H1 (cell line): ENCODE data around the gene NEDD1. TPM values are rescaled to one million over a fixed set of nuclear protein-coding genes. Genes with fewer than 3 reads are reported as not detected.
A peak's percentile ranks its signal among the peaks of the same experiment; 100 is the strongest.

Experiments
- CTCF ChIA-PET: fragments of 300-600 bp; sonication (Branson Sonifier 250); formaldehyde crosslinking; loops from one replicate; lab custom pipeline; 2021; ENCODE audit not compliant: partially characterized antibody; lab: Charles Lee
- POLR2A ChIA-PET: fragments of 300-600 bp; sonication (Branson Sonifier 250); formaldehyde crosslinking; loops from one replicate; lab custom pipeline; 2021; ENCODE audit warnings: inconsistent platforms; ENCODE audit not compliant: partially characterized antibody; lab: Charles Lee
- DNase-seq, 2 experiments: peaks; one replicate each; pipeline versions ENCODE4 v3.0.0 to v3.0.0-alpha.2; 2010 to 2022; ENCODE audit warnings: low spot score in 2 of 2, low read depth in 1 of 2, mixed read lengths in 1 of 2
- FAIRE-seq: peaks from 2 replicates; lab custom pipeline; 2011; peaks lifted over from hg19 to GRCh38; lab: Jason Lieb, UNC
- H2AFZ ChIP-seq: 2 replicates; pipeline ENCODE4 v1.8.1; 2012; ENCODE audit warnings: low read length, inconsistent platforms
- H2AK5ac ChIP-seq: 2 replicates; pipeline ENCODE4 v1.6.1; 2013; ENCODE audit warnings: low read depth, low read length
- H2BK120ac ChIP-seq: replicated peaks from 2 replicates; pipeline ENCODE3; 2013; ENCODE audit warnings: low read depth, low read length, inconsistent platforms
- H2BK12ac ChIP-seq: 2 replicates; pipeline ENCODE4 v1.6.1; 2013; ENCODE audit warnings: low read depth, low read length
- H2BK15ac ChIP-seq: 2 replicates; pipeline ENCODE4 v1.6.1; 2013; ENCODE audit warnings: low read length
- H2BK20ac ChIP-seq: 2 replicates; pipeline ENCODE4 v1.6.1; 2013; ENCODE audit warnings: low read length
- H2BK5ac ChIP-seq: 2 replicates; pipeline ENCODE4 v1.6.1; 2013; ENCODE audit warnings: low read depth, low read length
- H3K14ac ChIP-seq: 2 replicates; pipeline ENCODE4 v1.6.1; 2013; ENCODE audit warnings: inconsistent platforms; ENCODE audit not compliant: insufficient read length
- H3K18ac ChIP-seq: 2 replicates; pipeline ENCODE4 v1.6.1; 2013; ENCODE audit warnings: low read length; ENCODE audit errors: extremely low read depth
- H3K23ac ChIP-seq: 2 replicates; pipeline ENCODE4 v1.6.1; 2013; ENCODE audit warnings: inconsistent platforms; ENCODE audit not compliant: insufficient read length
- H3K23me2 ChIP-seq: 2 replicates; pipeline ENCODE4 v1.6.1; 2013; ENCODE audit warnings: low read depth, low read length
- H3K27ac ChIP-seq: 2 replicates; pipeline ENCODE4 v1.6.1; 2011; ENCODE audit warnings: low read depth, low read length, inconsistent platforms
- H3K27me3 ChIP-seq, 4 experiments: replicated peaks in 1 of 4; 1 replicate in 1 of 4; 2 replicates in 3 of 4; pipeline versions ENCODE4 v1.6.1 to v1.8.1; 2011 to 2013; ENCODE audit warnings: low read length in 3 of 4, mild to moderate bottlenecking in 3 of 4, inconsistent platforms in 2 of 4, mixed read lengths in 2 of 4, moderate library complexity in 1 of 4; ENCODE audit not compliant: control insufficient read depth in 3 of 4, insufficient read depth in 3 of 4; ENCODE audit errors: extremely low read depth in 1 of 4
- H3K36me3 ChIP-seq, 4 experiments: 2 replicates each; pipeline versions ENCODE4 v1.6.1 to v1.8.1; 2011 to 2013; ENCODE audit warnings: mild to moderate bottlenecking in 4 of 4, low read length in 3 of 4, moderate library complexity in 2 of 4, control low read depth in 1 of 4, inconsistent platforms in 1 of 4; ENCODE audit not compliant: insufficient read depth in 4 of 4, control insufficient read depth in 2 of 4
- H3K4ac ChIP-seq: replicated peaks from 2 replicates; pipeline ENCODE3; 2013; ENCODE audit warnings: low read length, low read depth, mixed read lengths, inconsistent platforms; ENCODE audit not compliant: insufficient read length
- H3K4me1 ChIP-seq, 4 experiments: replicated peaks in 1 of 4; 1 replicate in 1 of 4; 2 replicates in 3 of 4; pipeline versions ENCODE4 v1.6.1 to v1.8.1; 2011 to 2013; ENCODE audit warnings: low read length in 3 of 4, inconsistent platforms in 2 of 4, mixed read lengths in 1 of 4; ENCODE audit not compliant: insufficient read depth in 4 of 4, control insufficient read depth in 3 of 4
- H3K4me2 ChIP-seq, 2 experiments: 2 replicates each; pipeline versions ENCODE4 v1.6.1 to v1.8.1; 2011 to 2013; ENCODE audit warnings: low read depth in 2 of 2, low read length in 2 of 2, control low read depth in 1 of 2, inconsistent platforms in 1 of 2, mild to moderate bottlenecking in 1 of 2; ENCODE audit not compliant: insufficient read depth in 1 of 2
- H3K4me3 ChIP-seq, 4 experiments: fragments of 200-600, 300-600 bp in 1 of 4; sonication (generic), shearing (Covaris generic), sonication (Bioruptor Twin) in 1 of 4; 2 replicates each; pipeline versions ENCODE4 v1.5.1 to v1.8.1; 2011 to 2016; ENCODE audit warnings: low read length in 4 of 4, low read depth in 3 of 4, control low read depth in 2 of 4, inconsistent platforms in 2 of 4, mild to moderate bottlenecking in 2 of 4, mixed read lengths in 1 of 4, moderate library complexity in 1 of 4; ENCODE audit not compliant: insufficient read depth in 2 of 4; ENCODE audit errors: extremely low read depth in 1 of 4
- H3K56ac ChIP-seq: replicated peaks from 2 replicates; pipeline ENCODE3; 2013; ENCODE audit warnings: low read depth, mild to moderate bottlenecking, mixed read lengths, low read length, inconsistent platforms; ENCODE audit not compliant: insufficient read length
- H3K79me1 ChIP-seq: 2 replicates; pipeline ENCODE4 v1.6.1; 2013; ENCODE audit warnings: low read depth, low read length, control low read depth
- H3K79me2 ChIP-seq, 2 experiments: 2 replicates each; pipeline versions ENCODE4 v1.6.1 to v1.8.1; 2012 to 2013; ENCODE audit warnings: low read length in 2 of 2, mild to moderate bottlenecking in 2 of 2, inconsistent platforms in 1 of 2; ENCODE audit not compliant: insufficient read depth in 2 of 2, control insufficient read depth in 1 of 2
- H3K9ac ChIP-seq, 4 experiments: replicated peaks in 1 of 4; 1 replicate in 1 of 4; 2 replicates in 3 of 4; pipeline versions ENCODE4 v1.6.1 to v1.8.1; 2011 to 2013; ENCODE audit warnings: low read depth in 3 of 4, low read length in 3 of 4, control low read depth in 2 of 4, mild to moderate bottlenecking in 2 of 4, moderate library complexity in 2 of 4, inconsistent platforms in 1 of 4; ENCODE audit errors: extremely low read depth in 1 of 4
- H3K9me3 ChIP-seq, 2 experiments: 2 replicates each; pipeline versions ENCODE4 v1.6.1 to v1.8.1; 2012 to 2013; ENCODE audit warnings: mild to moderate bottlenecking in 2 of 2, moderate library complexity in 2 of 2, control low read depth in 1 of 2, inconsistent platforms in 1 of 2, low read depth in 1 of 2, low read length in 1 of 2, mixed read lengths in 1 of 2; ENCODE audit not compliant: insufficient read depth in 2 of 2
- H4K20me1 ChIP-seq, 2 experiments: replicated peaks in 1 of 2; 2 replicates each; pipeline versions ENCODE3 to v1.8.1; 2011 to 2013; ENCODE audit warnings: inconsistent platforms in 2 of 2, low read length in 2 of 2, mild to moderate bottlenecking in 1 of 2; ENCODE audit not compliant: insufficient read depth in 2 of 2, control insufficient read depth in 1 of 2
- H4K5ac ChIP-seq: 2 replicates; pipeline ENCODE4 v1.6.1; 2013; ENCODE audit warnings: low read length, low read depth, mixed read lengths, inconsistent platforms; ENCODE audit not compliant: insufficient read length
- H4K8ac ChIP-seq: 2 replicates; pipeline ENCODE4 v1.8.0; 2013; ENCODE audit warnings: mild to moderate bottlenecking, moderate library complexity, low read length, inconsistent platforms; ENCODE audit not compliant: insufficient read depth; ENCODE audit errors: extremely low read depth
- H4K91ac ChIP-seq: replicated peaks from 2 replicates; pipeline ENCODE3; 2013; ENCODE audit warnings: low read length, mixed read lengths, inconsistent platforms; ENCODE audit not compliant: insufficient read length
- ATF3 ChIP-seq: IDR thresholded peaks from 2 replicates; pipeline ENCODE4 v1.6.1; 2011; ENCODE audit warnings: low read depth, mild to moderate bottlenecking, low read length; ENCODE audit not compliant: insufficient read depth
- BACH1 ChIP-seq: IDR thresholded peaks from 2 replicates; pipeline ENCODE4 v1.6.1; 2012; ENCODE audit warnings: low read length, improper control_type of control experiment
- GTF2F1 ChIP-seq: IDR thresholded peaks from 2 replicates; pipeline ENCODE4 v1.6.1; 2012; ENCODE audit warnings: low read depth, low read length, improper control_type of control experiment, borderline replicate concordance
- KDM5A ChIP-seq: fragments of 200-600 bp; IDR thresholded peaks from 2 replicates; pipeline ENCODE4 v1.7.1; 2012; ENCODE audit warnings: mild to moderate bottlenecking, low read length, inconsistent platforms, mixed read lengths
- MAFK ChIP-seq: IDR thresholded peaks from 2 replicates; pipeline ENCODE4 v1.6.1; 2012; ENCODE audit warnings: low read depth, mild to moderate bottlenecking, improper control_type of control experiment, low read length
- POLR2A ChIP-seq, 2 experiments: IDR thresholded peaks; 1 replicate in 1 of 2; 2 replicates in 1 of 2; pipeline ENCODE4 v1.6.1; 2011; ENCODE audit warnings: low read depth in 2 of 2, low read length in 2 of 2, mild to moderate bottlenecking in 2 of 2; ENCODE audit errors: control extremely low read depth in 1 of 2
- SAP30 ChIP-seq: fragments of 300-600 bp; sonication (generic); IDR thresholded peaks from 2 replicates; pipeline ENCODE4 v1.7.1; 2012; ENCODE audit warnings: low read length, moderate library complexity, mild to moderate bottlenecking, inconsistent platforms; ENCODE audit not compliant: insufficient read depth, insufficient replicate concordance
- SRF ChIP-seq: IDR thresholded peaks from 2 replicates; pipeline ENCODE4 v1.6.1; 2011; ENCODE audit warnings: mild to moderate bottlenecking, low read depth, low read length, moderate library complexity
- TBP ChIP-seq: IDR thresholded peaks from 2 replicates; pipeline ENCODE4 v1.6.1; 2011; ENCODE audit warnings: low read depth, low read length, improper control_type of control experiment
- TCF12 ChIP-seq: IDR thresholded peaks from 2 replicates; pipeline ENCODE4 v1.6.1; 2011; ENCODE audit warnings: low read depth, mild to moderate bottlenecking, low read length
- YY1 ChIP-seq: IDR thresholded peaks from 2 replicates; pipeline ENCODE4 v1.6.1; 2011; ENCODE audit warnings: low read depth, mild to moderate bottlenecking, low read length
- WGBS, 2 experiments: shearing (Covaris generic) in 1 of 2; methylation state at CpG; one replicate each; pipeline versions ENCODE4 v1.1.6 to v1.1.7; 2013 to 2015; ENCODE audit warnings: low lambda C conversion rate in 2 of 2, mixed read lengths in 2 of 2, inconsistent platforms in 1 of 2, low coverage in 1 of 2, missing lambda C conversion rate in 1 of 2; ENCODE audit not compliant: insufficient replicate concordance in 2 of 2, insufficient coverage in 1 of 2, insufficient read length in 1 of 2; ENCODE audit errors: extremely low coverage in 1 of 2, missing lambda C conversion rate in 1 of 2; 5-methylcytosine and 5-hydroxymethylcytosine counted together
- polyA plus RNA-seq, 7 experiments: library from polyadenylated mRNA; depleted of rRNA in 3 of 7; stranded (reverse) in 5 of 7; unstranded in 2 of 7; fragments of >200 nt in 5 of 7; fragments of 200-250 nt in 2 of 7; gene quantifications; 1 replicate in 5 of 7; 2 replicates in 1 of 7; 4 replicates in 1 of 7; pipeline versions ENCODE4 v1.2.1 to v1.2.3, GENCODE V29; 2011 to 2013; ENCODE audit warnings: missing spikeins in 2 of 7, mixed read lengths in 2 of 7
- total RNA-seq: library from RNA; stranded (reverse); fragmentation: NEBNext Ultra II Directional; extraction: Animal tissue kit (Norgen Biotek cat#: 25700); gene quantifications from 2 replicates; pipeline ENCODE4 v1.2.1, GENCODE V29; 2021

NEDD1 gene
- total and polyA plus RNA-seq, 2 of the 8 experiments (the other 6 are each of a cell fraction or from before 2014, with no cell fraction given), result 9.0 to 26.6 TPM

GRCh38 chr12:96985515-96986362 is 78.7 kb downstream of the NEDD1 start:
- peaks cover 5% of the 10 kb centered on the region; the same call in 1 of the 2 replicates for H3K23me2 ChIP-seq
- H3K4me2 ChIP-seq, result peak overlapping the region; percentile 85 to 91
- H3K9ac ChIP-seq, result peak overlapping the region in 3 of 4 experiments; percentile 35 to 53 (median 46); a peak in 3 of 7 replicates
- H3K14ac ChIP-seq, result no peak overlapping the region
- H3K79me2 ChIP-seq, result no peaks in the 10 kb centered on the region
- ChIA-PET CTCF (interaction anchor here (0.6 to 8.2 kb wide), 37 partner anchors 8 to 978 kb away, joined by 3 to 98 read pairs (median 4); no protein-coding TSS in a partner anchor), POLR2A (interaction anchor here (0.6 to 0.9 kb wide), 2 partner anchors 528 to 855 kb away, joined by 3 read pairs; no protein-coding TSS in a partner anchor)
- peak overlapping the region; percentile 71; the same call in 1 of the 2 replicates for H3K18ac ChIP-seq
- H2BK12ac ChIP-seq, result peak overlapping the region; percentile 88
- no peak overlapping the region for H2AK5ac ChIP-seq
- H2BK15ac ChIP-seq, result 0 out of 2 replicates have a peak overlapping the region, but pooled peaks have one; percentile 40
- H3K56ac ChIP-seq, result no peak overlapping the region
- H2BK20ac ChIP-seq, result no peak overlapping the region
- H3K4me1 ChIP-seq, result peaks cover 0 to 14% (median 5%) of the 10 kb centered on the region in 4 experiments; a peak in 4 of 7 replicates
- no peaks in the 10 kb centered on the region for H3K36me3 ChIP-seq
- H3K4ac ChIP-seq, result no peak overlapping the region
- no peak overlapping the region for H4K91ac ChIP-seq
- peaks cover 0 to 3% (median 2%) of the 10 kb centered on the region in 4 experiments; a peak in 3 of 7 replicates for H3K27me3 ChIP-seq
- H3K27ac ChIP-seq, result no peak overlapping the region
- H4K8ac ChIP-seq, result peak overlapping the region; percentile 76; the same call in 1 of the 2 replicates
- no peaks in the 10 kb centered on the region for H4K20me1 ChIP-seq
- peak overlapping the region; percentile 16 for H4K5ac ChIP-seq
- WGBS, 2 experiments, result 2% methylated on average over 52 of the region's 56 CpGs; no CpG with 5 or more reads in 1 of the 2 experiments
- H3K23ac ChIP-seq, result no peak overlapping the region
- H2BK120ac ChIP-seq, result no peak overlapping the region
- no peak overlapping the region; the same call in 1 of the 2 replicates for H2BK5ac ChIP-seq
- peak in 1 of 2 experiments; percentile 82 for DNase-seq
- peak overlapping the region; percentile 92 for H2AFZ ChIP-seq
- H3K4me3 ChIP-seq, result peak overlapping the region; percentile 44 to 66 (median 51)
- H3K9me3 ChIP-seq, result no peaks in the 10 kb centered on the region
- H3K79me1 ChIP-seq, result no peaks in the 10 kb centered on the region
- FAIRE-seq, result no peak
- TF ChIP-seq ATF3 (no peak; the same call in 1 of the 2 replicates), SRF (no peak), POLR2A (IDR thresholded peaks at IDR 0.05; ENCODE audit: control extremely low read depth in 1 of 2, low read depth in 2 of 2, low read length in 2 of 2) (no peak), YY1 (no peak), TBP (no peak), BACH1 (no peak), SAP30 (no peak), TCF12 (peak; percentile 62; the same call in 1 of the 2 replicates), MAFK (no peak), KDM5A (no peak), GTF2F1 (no peak)
